Gastroesophageal sphincter (tissue), 4 donors: ENCODE results near the gene LAMC2. TPM values are rescaled to one million over a fixed set of nuclear protein-coding genes. Genes with fewer than 3 reads are reported as not detected.

ENCODE experiments used
- ATAC-seq: fragments of 150-250 bp; one replicate; pipeline ENCODE4 v1.9.1; 2016; ENCODE audit warnings: mild to moderate bottlenecking, moderate library complexity
- H3K27ac ChIP-seq, 4 donors: fragments of 200-600 bp; sonication (generic) in 3 of 4; 1 replicate in 3 of 4; 2 replicates in 1 of 4; pipeline ENCODE4 v1.5.1; 2016 to 2019
- H3K27me3 ChIP-seq: fragments of 200-600 bp; sonication (generic); one replicate; pipeline ENCODE4 v1.5.1; 2019
- H3K36me3 ChIP-seq, 2 donors: fragments of 200-600 bp; sonication (generic); one replicate each; pipeline ENCODE4 v1.5.1; 2019; ENCODE audit warnings: control low read depth in 1 of 2
- H3K4me1 ChIP-seq, 3 donors: fragments of 200-600 bp; sonication (generic); 1 replicate in 2 of 3; 2 replicates in 1 of 3; pipeline ENCODE4 v1.5.1; 2016 to 2019; ENCODE audit warnings: control low read depth in 2 of 3
- H3K4me3 ChIP-seq, 2 donors: fragments of 200-600 bp; sonication (generic); one replicate each; pipeline ENCODE4 v1.5.1; 2019; ENCODE audit warnings: mild to moderate bottlenecking in 1 of 2, moderate library complexity in 1 of 2
- H3K9me3 ChIP-seq, 3 donors: fragments of 200-600 bp; sonication (generic); one replicate each; pipeline ENCODE4 v1.5.1; 2017 to 2019; ENCODE audit warnings: control low read depth in 2 of 3
- CTCF ChIP-seq, 4 experiments: fragments of 200-600 bp in 2 of 4; fragments of 450-650 bp in 2 of 4; sonication (generic) in 1 of 4; IDR thresholded peaks; one replicate each; pipeline ENCODE4 v1.5.1; 2017 to 2019; ENCODE audit warnings: antibody characterized with exemption in 4 of 4, mild to moderate bottlenecking in 2 of 4, moderate library complexity in 2 of 4
- EP300 ChIP-seq: sonication (generic); formaldehyde crosslinking; IDR thresholded peaks from one replicate; pipeline ENCODE4 v1.6.1; 2017; ENCODE audit warnings: antibody characterized with exemption, mild to moderate bottlenecking
- POLR2A ChIP-seq, 2 donors: fragments of 450-650 bp; IDR thresholded peaks; one replicate each; pipeline ENCODE4 v1.6.1; 2017; ENCODE audit warnings: antibody characterized with exemption in 2 of 2, mild to moderate bottlenecking in 2 of 2, moderate library complexity in 1 of 2
- POLR2AphosphoS5 ChIP-seq: sonication (generic); formaldehyde crosslinking; IDR thresholded peaks from one replicate; pipeline ENCODE4 v1.6.1; 2017; ENCODE audit warnings: antibody characterized with exemption
- WGBS, 2 donors: methylation state at CpG; one replicate each; pipeline ENCODE4 v1.1.5; 2018; ENCODE audit warnings: low coverage in 1 of 2; 5-methylcytosine and 5-hydroxymethylcytosine counted together
- total RNA-seq, 4 donors: library from RNA; depleted of rRNA; stranded (reverse); fragments of >200 nt; gene quantifications; one replicate each; pipeline ENCODE4 v1.1.0, GENCODE V29; 2016

The LAMC2 gene
- total RNA-seq, 4 donors from 2014 or later: 10.2 to 43.4 (median 18.4) TPM

DNA sequence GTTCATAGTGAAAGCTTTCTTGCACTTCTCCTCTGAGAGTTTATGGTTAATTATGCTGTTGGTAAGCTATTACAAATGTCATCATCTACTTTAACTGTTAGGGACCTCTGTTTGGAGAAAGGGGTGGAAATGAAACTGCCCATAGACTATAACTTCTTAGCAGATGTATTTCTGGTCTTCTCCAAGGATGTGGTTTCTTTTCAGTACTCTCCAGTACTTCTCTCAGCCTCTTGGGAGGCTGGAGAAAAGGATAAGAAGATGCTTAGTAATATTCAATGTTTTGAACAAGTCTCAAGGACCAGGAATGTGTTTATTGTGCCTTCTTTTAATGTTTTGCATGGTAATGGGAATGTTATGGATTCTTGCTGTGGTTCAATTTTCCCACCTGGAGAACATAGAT lies 60.4 kb downstream of the LAMC2 start:
- H3K27me3 ChIP-seq: no peaks in the 10 kb centered on the region
- no peak for ATAC-seq
- TF ChIP-seq EP300 (no peak), POLR2AphosphoS5 (no peak), CTCF (IDR thresholded peaks at IDR 0.05) (no peak), POLR2A (IDR thresholded peaks at IDR 0.05) (no peak)
- H3K4me1 ChIP-seq: peaks cover 0 to 11% (median 0%) of the 10 kb centered on the region in 3 donors
- no peak overlapping the region for H3K27ac ChIP-seq
- H3K4me3 ChIP-seq: no peak overlapping the region
- no peaks in the 10 kb centered on the region for H3K9me3 ChIP-seq
- no peaks in the 10 kb centered on the region for H3K36me3 ChIP-seq

- H3K4me1 ChIP-seq: peaks cover 0 to 11% (median 0%) of the 10 kb centered on the region in 3 donors
- no peak for TF ChIP-seq POLR2A (IDR thresholded peaks at IDR 0.05)
- TF ChIP-seq POLR2AphosphoS5: no peak
- no peak for TF ChIP-seq EP300
- no peak for TF ChIP-seq CTCF (IDR thresholded peaks at IDR 0.05)
- no peaks in the 10 kb centered on the region for H3K9me3 ChIP-seq
- no peak overlapping the region for H3K27ac ChIP-seq
- 96 to 100% methylated on average over 5 to 6 of the region's 11 CpGs for WGBS, 2 donors
- no peak overlapping the region for H3K4me3 ChIP-seq
- no peak for ATAC-seq
- no peaks in the 10 kb centered on the region for H3K36me3 ChIP-seq
- no peaks in the 10 kb centered on the region for H3K27me3 ChIP-seq
Measured at GRCh38 chr1:183247066-183247465, 61.0 kb downstream of the LAMC2 start.

DNA sequence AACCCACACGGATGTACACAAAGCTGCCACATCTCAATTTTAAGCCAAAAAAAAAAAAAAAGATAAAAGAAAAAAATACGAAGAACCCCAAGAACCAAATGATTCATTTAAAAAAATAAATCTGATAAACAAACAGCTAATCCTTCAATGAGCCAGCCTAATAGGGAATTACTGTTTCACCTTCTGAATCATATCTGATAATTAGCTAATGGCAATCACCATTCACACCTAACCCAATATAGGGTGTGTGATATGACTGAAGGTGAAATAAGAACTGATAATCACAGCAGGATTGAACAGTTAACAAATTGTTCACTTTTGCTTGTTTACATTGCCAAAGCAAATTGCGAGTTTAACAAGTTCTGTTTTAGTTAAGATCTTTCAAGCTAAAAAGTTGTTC lies 61.4 kb downstream of the LAMC2 start:
- ATAC-seq: no peak
- WGBS, 2 donors: 80 to 94% methylated on average over 2 to 3 of the region's 3 CpGs
- TF ChIP-seq CTCF (IDR thresholded peaks at IDR 0.05): no peak
- no peak for TF ChIP-seq POLR2A (IDR thresholded peaks at IDR 0.05)
- TF ChIP-seq EP300: no peak
- no peak for TF ChIP-seq POLR2AphosphoS5
- Histone ChIP-seq H3K4me1 (peaks cover 0 to 11% (median 0%) of the 10 kb centered on the region in 3 donors), H3K36me3 (no peaks in the 10 kb centered on the region), H3K4me3 (no peak overlapping the region), H3K9me3 (no peaks in the 10 kb centered on the region), H3K27ac (no peak overlapping the region), H3K27me3 (no peaks in the 10 kb centered on the region)

- no peak for TF ChIP-seq CTCF (IDR thresholded peaks at IDR 0.05)
- TF ChIP-seq POLR2A (IDR thresholded peaks at IDR 0.05): no peak
- TF ChIP-seq EP300: no peak
- no peak for TF ChIP-seq POLR2AphosphoS5
- H3K27ac ChIP-seq: no peak overlapping the region
- H3K36me3 ChIP-seq: no peaks in the 10 kb centered on the region
- no peaks in the 10 kb centered on the region for H3K27me3 ChIP-seq
- peaks cover 0 to 11% (median 0%) of the 10 kb centered on the region in 3 donors for H3K4me1 ChIP-seq
- H3K9me3 ChIP-seq: no peaks in the 10 kb centered on the region
- ATAC-seq: no peak
- no peak overlapping the region for H3K4me3 ChIP-seq
- WGBS, 2 donors: 58 to 82% methylated on average over 1 of the region's 1 CpG
Measured at GRCh38 chr1:183247931-183248330, 61.9 kb downstream of the LAMC2 start.

- TF ChIP-seq CTCF (IDR thresholded peaks at IDR 0.05) (no peak), EP300 (no peak), POLR2A (IDR thresholded peaks at IDR 0.05) (no peak), POLR2AphosphoS5 (no peak)
- Histone ChIP-seq H3K27ac (no peak overlapping the region), H3K9me3 (peaks cover 0 to 2% (median 0%) of the 10 kb centered on the region in 3 donors), H3K27me3 (no peaks in the 10 kb centered on the region), H3K4me1 (peaks cover 0 to 3% (median 0%) of the 10 kb centered on the region in 3 donors), H3K4me3 (no peak overlapping the region), H3K36me3 (no peaks in the 10 kb centered on the region)
- WGBS, 2 donors: 69% methylated on average over 3 of the region's 4 CpGs; no CpG with 5 or more reads in 1 of the 2 donors
- no peak for ATAC-seq
Measured at GRCh38 chr1:183248989-183249691, 63.1 kb downstream of the LAMC2 start.
